Fibroblast of lung (primary cell): ENCODE data around the gene JAK1. TPM values are rescaled to one million over a fixed set of nuclear protein-coding genes. Genes with fewer than 3 reads are reported as not detected.

Experiments used
- DNase-seq, 2 donors: peaks; one replicate each; pipeline versions ENCODE4 v3.0.0 to v3.0.0-alpha.2; 2010; ENCODE audit warnings: low read depth in 2 of 2
- H2AFZ ChIP-seq: 2 replicates; pipeline ENCODE4 v1.5.1; 2012; ENCODE audit warnings: low read length, control low read depth, inconsistent platforms
- H3K27ac ChIP-seq: 2 replicates; pipeline ENCODE4 v1.5.1; 2011; ENCODE audit warnings: low read length, control low read depth; ENCODE audit not compliant: insufficient read depth
- H3K27me3 ChIP-seq: 2 replicates; pipeline ENCODE4 v1.5.1; 2011; ENCODE audit warnings: mild to moderate bottlenecking, low read length; ENCODE audit not compliant: control insufficient read depth, insufficient read depth
- H3K36me3 ChIP-seq: 2 replicates; pipeline ENCODE4 v1.5.1; 2011; ENCODE audit warnings: low read length; ENCODE audit not compliant: control insufficient read depth, insufficient read depth
- H3K4me1 ChIP-seq: 2 replicates; pipeline ENCODE4 v1.5.1; 2011; ENCODE audit warnings: low read length; ENCODE audit not compliant: control insufficient read depth, insufficient read depth; ENCODE audit errors: extremely low read depth
- H3K4me2 ChIP-seq: 2 replicates; pipeline ENCODE4 v1.5.1; 2011; ENCODE audit warnings: low read length, control low read depth; ENCODE audit not compliant: insufficient read depth; ENCODE audit errors: extremely low read depth
- H3K4me3 ChIP-seq, 4 experiments: fragments of 200-600 bp in 1 of 4; sonication (generic) in 1 of 4; replicated peaks in 1 of 4; 2 replicates each; pipeline ENCODE4 v1.5.1; 2011 to 2016; ENCODE audit warnings: low read length in 4 of 4, low read depth in 3 of 4, mild to moderate bottlenecking in 3 of 4, control low read depth in 2 of 4, inconsistent platforms in 1 of 4, mixed read lengths in 1 of 4; ENCODE audit not compliant: insufficient read depth in 1 of 4; ENCODE audit errors: control extremely low read depth in 1 of 4
- H3K79me2 ChIP-seq: 2 replicates; pipeline ENCODE4 v1.5.1; 2012; ENCODE audit warnings: mild to moderate bottlenecking, low read length, inconsistent platforms; ENCODE audit not compliant: control insufficient read depth, insufficient read depth
- H3K9ac ChIP-seq: 2 replicates; pipeline ENCODE4 v1.5.1; 2011; ENCODE audit warnings: mild to moderate bottlenecking, low read length, control low read depth; ENCODE audit not compliant: insufficient read depth
- H3K9me3 ChIP-seq: 2 replicates; pipeline ENCODE4 v1.5.1; 2012; ENCODE audit warnings: low read depth, low read length; ENCODE audit not compliant: control insufficient read depth, insufficient read depth
- H4K20me1 ChIP-seq: 2 replicates; pipeline ENCODE4 v1.5.1; 2011; ENCODE audit warnings: low read length; ENCODE audit not compliant: control insufficient read depth, insufficient read depth; ENCODE audit errors: extremely low read depth
- CTCF ChIP-seq, 2 donors: IDR thresholded peaks in 1 of 2; conservative IDR thresholded peaks in 1 of 2; 1 replicate in 1 of 2; 2 replicates in 1 of 2; pipeline ENCODE4 v1.5.1; 2011 to 2012; ENCODE audit warnings: low read length in 2 of 2, control low read depth in 1 of 2, inconsistent platforms in 1 of 2, low read depth in 1 of 2, mild to moderate bottlenecking in 1 of 2
- EZH2 ChIP-seq: IDR thresholded peaks from 2 replicates; pipeline ENCODE4 v1.5.1; 2012; ENCODE audit warnings: low read length, control low read depth, mild to moderate bottlenecking; ENCODE audit errors: missing control alignments
- polyA plus RNA-seq, 2 donors: library from polyadenylated mRNA; depleted of rRNA in 1 of 2; stranded (reverse) in 1 of 2; unstranded in 1 of 2; fragments of >200 nt; gene quantifications; 2 replicates each; pipeline ENCODE4 v1.2.1, GENCODE V29; 2011 to 2012; ENCODE audit warnings: missing spikeins in 1 of 2
- total RNA-seq: library from RNA; depleted of rRNA; stranded (reverse); fragments of >200 nt; gene quantifications from 2 replicates; pipeline ENCODE4 v1.2.1, GENCODE V29; 2014

JAK1 gene
- total and polyA plus RNA-seq, 2 donors (not counting 1 experiment from before 2014, with no cell fraction given): 144 to 152 TPM

- no peaks in the 10 kb centered on the region for H3K36me3 ChIP-seq
- no peaks in the 10 kb centered on the region for H3K9me3 ChIP-seq
- H3K9ac ChIP-seq: no peak overlapping the region
- no peaks in the 10 kb centered on the region for H3K79me2 ChIP-seq
- DNase-seq: no peak
- no peaks in the 10 kb centered on the region for H3K4me1 ChIP-seq
- no peak overlapping the region for H3K4me3 ChIP-seq
- H3K27me3 ChIP-seq: no peaks in the 10 kb centered on the region
- H3K27ac ChIP-seq: no peak overlapping the region
- no peaks in the 10 kb centered on the region for H4K20me1 ChIP-seq
- TF ChIP-seq EZH2 (no peak), CTCF (conservative IDR thresholded peaks at IDR 0.05 in 1 of 2, IDR thresholded peaks at IDR 0.05 in 1 of 2; ENCODE audit: low read depth in 1 of 2, low read length in 2 of 2) (no peak)
- H2AFZ ChIP-seq: no peak overlapping the region
- H3K4me2 ChIP-seq: no peak overlapping the region
Observed at GRCh38 chr1:64814427-64814826, 151.9 kb downstream of the JAK1 start.

GRCh38 chr1:64811131-64811530 lies 155.2 kb downstream of the JAK1 start:
- Histone ChIP-seq H3K27ac (no peak overlapping the region), H4K20me1 (no peaks in the 10 kb centered on the region), H3K9me3 (no peaks in the 10 kb centered on the region), H3K4me3 (no peak overlapping the region), H3K36me3 (no peaks in the 10 kb centered on the region), H3K9ac (no peak overlapping the region), H3K4me2 (no peak overlapping the region), H3K79me2 (no peaks in the 10 kb centered on the region), H3K27me3 (no peaks in the 10 kb centered on the region), H3K4me1 (no peaks in the 10 kb centered on the region), H2AFZ (no peak overlapping the region)
- TF ChIP-seq CTCF (conservative IDR thresholded peaks at IDR 0.05 in 1 of 2, IDR thresholded peaks at IDR 0.05 in 1 of 2; ENCODE audit: low read depth in 1 of 2, low read length in 2 of 2) (no peak), EZH2 (no peak)
- DNase-seq: no peak

- Histone ChIP-seq H4K20me1 (no peaks in the 10 kb centered on the region), H3K4me3 (no peak overlapping the region), H3K79me2 (no peaks in the 10 kb centered on the region), H3K27ac (no peak overlapping the region), H2AFZ (no peak overlapping the region), H3K9ac (no peak overlapping the region), H3K27me3 (no peaks in the 10 kb centered on the region), H3K4me1 (no peaks in the 10 kb centered on the region), H3K9me3 (no peaks in the 10 kb centered on the region), H3K36me3 (no peaks in the 10 kb centered on the region), H3K4me2 (no peak overlapping the region)
- no peak for DNase-seq
- TF ChIP-seq EZH2 (no peak), CTCF (conservative IDR thresholded peaks at IDR 0.05 in 1 of 2, IDR thresholded peaks at IDR 0.05 in 1 of 2; ENCODE audit: low read depth in 1 of 2, low read length in 2 of 2) (no peak)
Observed at GRCh38 chr1:64810001-64810400, 156.3 kb downstream of the JAK1 start.
